Measurements from ENCODE around the gene BCAS1. TPM values are rescaled to one million over a fixed set of nuclear protein-coding genes. Genes with fewer than 3 reads are reported as not detected.

The BCAS1 gene
- total RNA-seq, 5 donors from 2014 or later (not counting 1 experiment from before 2014, with no cell fraction given): 0.26 to 0.76 (median 0.51) TPM; not detected in 1

DNA sequence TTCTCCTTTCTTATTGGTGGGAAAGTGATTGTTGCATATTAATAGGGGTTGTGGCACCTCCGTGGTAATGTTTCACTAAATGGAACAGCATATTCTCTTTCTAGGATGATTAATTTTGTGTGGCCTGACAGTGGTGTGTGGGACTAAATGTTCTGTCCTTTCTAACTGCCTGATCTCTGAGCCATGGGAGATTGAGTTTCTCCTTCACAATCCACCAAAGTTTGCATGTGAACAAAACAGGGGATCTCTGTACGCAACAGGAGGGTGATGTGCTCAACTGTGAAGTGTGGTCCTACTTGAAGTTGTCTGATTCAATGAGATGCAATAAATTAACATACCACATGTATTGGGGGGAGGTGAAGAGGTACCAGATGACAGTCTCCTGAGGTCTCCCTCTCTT lies 19.3 kb downstream of the BCAS1 start:
- ChIA-PET CTCF (interaction anchor here in 1 of 2 donors (0.6 kb wide), 1 partner anchor 585 kb away, joined by 3 read pairs; no protein-coding TSS in a partner anchor), POLR2A (no interaction called here)
- Mint-ChIP-seq H3K36me3 (no peaks in the 10 kb centered on the region), H3K4me1 (peaks cover 0 to 10% (median 6%) of the 10 kb centered on the region in 3 donors), H3K9me3 (no peaks in the 10 kb centered on the region), H3K27me3 (peaks cover 7 to 19% of the 10 kb centered on the region in 2 donors), H3K27ac (no peak overlapping the region), H3K4me3 (no peak overlapping the region)
- no peak for ATAC-seq (replicated peaks in 1 of 4)
- no peak for DNase-seq
- 83% methylated on average over 1 of the region's 2 CpGs for WGBS (ENCODE audit: insufficient coverage)
- no peaks in the 10 kb centered on the region for H3K9me3 ChIP-seq
- H3K36me3 ChIP-seq (ENCODE audit: control insufficient read depth in 2 of 2, extremely low read depth in 1 of 2, insufficient read depth in 1 of 2, low read length in 1 of 2): no peaks in the 10 kb centered on the region
- H3K4me1 ChIP-seq (ENCODE audit: control insufficient read depth in 1 of 2, extremely low read depth in 1 of 2, insufficient read depth in 2 of 2, low read length in 2 of 2): no peaks in the 10 kb centered on the region
- no peak overlapping the region for H3K4me3 ChIP-seq (ENCODE audit: control insufficient read depth in 1 of 2, extremely low read depth in 1 of 2, low read length in 1 of 2)
- H3K27me3 ChIP-seq (replicated peaks in 1 of 2; ENCODE audit: control insufficient read depth in 2 of 2, extremely low read depth in 1 of 2, insufficient read depth in 2 of 2, low read length in 1 of 2): peaks cover 0 to 2% of the 10 kb centered on the region in 2 experiments
- no peak overlapping the region for H3K27ac ChIP-seq (ENCODE audit: low read length)

DNA sequence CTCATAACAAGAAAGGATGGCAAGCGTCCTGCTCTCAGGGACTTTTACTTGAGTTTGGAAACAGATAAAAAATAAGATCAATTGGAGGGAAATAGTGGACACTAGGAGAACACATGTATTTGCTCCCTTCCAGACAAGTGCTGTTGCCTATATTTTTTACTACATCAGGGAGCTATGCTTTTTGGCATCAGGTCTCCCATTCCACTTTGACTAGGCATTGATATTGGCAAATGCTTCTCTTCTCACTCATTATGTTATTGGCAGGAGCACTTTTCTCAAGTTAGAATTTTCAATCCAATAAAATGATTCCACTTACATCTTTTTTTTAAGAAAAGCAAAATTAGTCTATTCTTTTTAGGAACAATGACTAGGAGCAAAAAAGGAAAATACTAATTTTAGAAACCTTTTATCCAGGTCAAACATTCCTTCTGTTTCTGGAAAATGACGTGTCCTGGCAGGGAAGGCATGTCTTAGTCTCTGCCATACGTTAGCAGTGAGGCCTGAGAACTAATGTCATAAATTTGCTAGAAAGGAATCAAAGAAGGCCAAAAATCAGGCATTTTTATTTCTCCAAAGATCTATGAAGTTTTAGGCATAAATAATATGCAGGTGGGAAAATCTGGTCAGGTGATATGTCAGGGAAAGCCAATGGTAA lies 21.4 kb downstream of the BCAS1 start:
- ChIA-PET POLR2A (no interaction called here), CTCF (no interaction called here)
- no peak overlapping the region for H3K4me3 Mint-ChIP-seq
- no peak overlapping the region for H3K27ac Mint-ChIP-seq
- Histone ChIP-seq H3K27me3 (replicated peaks in 1 of 2; ENCODE audit: control insufficient read depth in 2 of 2, extremely low read depth in 1 of 2, insufficient read depth in 2 of 2, low read length in 1 of 2) (peaks cover 0 to 2% of the 10 kb centered on the region in 2 experiments), H3K4me1 (ENCODE audit: control insufficient read depth in 1 of 2, extremely low read depth in 1 of 2, insufficient read depth in 2 of 2, low read length in 2 of 2) (no peaks in the 10 kb centered on the region), H3K9me3 (no peaks in the 10 kb centered on the region), H3K36me3 (ENCODE audit: control insufficient read depth in 2 of 2, extremely low read depth in 1 of 2, insufficient read depth in 1 of 2, low read length in 1 of 2) (no peaks in the 10 kb centered on the region), H3K4me3 (ENCODE audit: control insufficient read depth in 1 of 2, extremely low read depth in 1 of 2, low read length in 1 of 2) (no peak overlapping the region), H3K27ac (ENCODE audit: low read length) (no peak overlapping the region)
- peaks cover 0 to 10% (median 6%) of the 10 kb centered on the region in 3 donors for H3K4me1 Mint-ChIP-seq
- no peak for DNase-seq
- WGBS (ENCODE audit: insufficient coverage): 60% methylated on average over 3 of the region's 3 CpGs
- no peak for ATAC-seq (replicated peaks in 1 of 4)
- peaks cover 7 to 19% of the 10 kb centered on the region in 2 donors for H3K27me3 Mint-ChIP-seq
- H3K9me3 Mint-ChIP-seq: no peaks in the 10 kb centered on the region
- H3K36me3 Mint-ChIP-seq: no peaks in the 10 kb centered on the region

DNA sequence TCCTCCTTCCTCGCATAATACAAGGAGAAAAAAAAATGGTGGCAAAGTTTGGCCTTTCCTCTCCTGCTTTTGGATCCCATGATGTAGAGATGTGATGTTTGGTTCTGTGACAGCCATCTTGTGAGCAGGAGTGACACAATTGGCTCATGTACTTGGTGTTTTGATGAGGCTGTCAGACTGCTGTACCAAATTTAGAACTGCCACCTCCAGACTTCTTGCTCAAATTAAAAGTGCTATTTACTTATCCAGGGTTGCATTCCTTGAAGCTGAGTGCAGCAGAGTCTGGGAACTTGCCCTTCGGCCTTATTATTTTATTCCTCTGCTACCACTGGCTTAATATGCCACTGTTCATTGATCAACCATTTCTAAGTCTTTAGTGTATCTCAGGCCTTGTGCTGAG lies 21.9 kb downstream of the BCAS1 start:
- H3K27me3 ChIP-seq (replicated peaks in 1 of 2; ENCODE audit: control insufficient read depth in 2 of 2, extremely low read depth in 1 of 2, insufficient read depth in 2 of 2, low read length in 1 of 2): peaks cover 0 to 2% of the 10 kb centered on the region in 2 experiments
- POLR2A ChIA-PET: no interaction called here
- H3K27me3 Mint-ChIP-seq: peaks cover 7 to 15% of the 10 kb centered on the region in 2 donors
- no peaks in the 10 kb centered on the region for H3K36me3 ChIP-seq (ENCODE audit: control insufficient read depth in 2 of 2, extremely low read depth in 1 of 2, insufficient read depth in 1 of 2, low read length in 1 of 2)
- no peak overlapping the region for H3K4me3 Mint-ChIP-seq
- peaks cover 0 to 10% (median 6%) of the 10 kb centered on the region in 3 donors for H3K4me1 Mint-ChIP-seq
- no peaks in the 10 kb centered on the region for H3K36me3 Mint-ChIP-seq
- 100% methylated on average over 1 of the region's 2 CpGs for WGBS (ENCODE audit: insufficient coverage)
- no peak overlapping the region for H3K27ac Mint-ChIP-seq
- no peak overlapping the region for H3K27ac ChIP-seq (ENCODE audit: low read length)
- CTCF ChIA-PET: no interaction called here
- DNase-seq: no peak
- no peaks in the 10 kb centered on the region for H3K9me3 ChIP-seq
- no peaks in the 10 kb centered on the region for H3K9me3 Mint-ChIP-seq
- no peaks in the 10 kb centered on the region for H3K4me1 ChIP-seq (ENCODE audit: control insufficient read depth in 1 of 2, extremely low read depth in 1 of 2, insufficient read depth in 2 of 2, low read length in 2 of 2)
- no peak for ATAC-seq (replicated peaks in 1 of 4)
- no peak overlapping the region for H3K4me3 ChIP-seq (ENCODE audit: control insufficient read depth in 1 of 2, extremely low read depth in 1 of 2, low read length in 1 of 2)

DNA sequence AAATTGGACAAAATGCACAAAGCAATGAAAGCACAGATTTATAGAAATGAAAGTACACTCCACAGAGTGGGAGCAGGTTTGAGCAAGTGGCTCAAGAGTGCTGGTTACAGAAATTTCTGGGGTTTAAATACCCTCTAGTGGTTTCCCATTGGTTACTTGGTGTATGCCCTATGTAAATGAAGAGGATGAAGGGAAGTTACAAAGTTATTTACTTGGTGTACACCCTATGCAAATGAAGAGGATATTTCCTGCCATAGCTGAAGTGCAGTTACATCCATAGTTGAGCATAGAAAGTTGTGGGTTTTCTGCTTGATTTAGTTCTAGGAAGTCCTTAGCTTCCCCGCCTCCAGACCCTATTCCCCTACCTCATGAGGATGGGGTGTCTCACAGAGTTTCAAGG lies 22.7 kb downstream of the BCAS1 start:
- CTCF ChIA-PET: interaction anchor here in 1 of 2 donors (0.6 kb wide), 1 partner anchor 11 kb away, joined by 4 read pairs; no protein-coding TSS in a partner anchor
- H3K27me3 ChIP-seq (replicated peaks in 1 of 2; ENCODE audit: control insufficient read depth in 2 of 2, extremely low read depth in 1 of 2, insufficient read depth in 2 of 2, low read length in 1 of 2): peaks cover 0 to 2% of the 10 kb centered on the region in 2 experiments
- H3K4me1 ChIP-seq (ENCODE audit: control insufficient read depth in 1 of 2, extremely low read depth in 1 of 2, insufficient read depth in 2 of 2, low read length in 2 of 2): no peaks in the 10 kb centered on the region
- H3K4me1 Mint-ChIP-seq: peaks cover 0 to 10% (median 6%) of the 10 kb centered on the region in 3 donors
- H3K27ac ChIP-seq (ENCODE audit: low read length): no peak overlapping the region
- H3K9me3 Mint-ChIP-seq: no peaks in the 10 kb centered on the region
- no peak for ATAC-seq (replicated peaks in 1 of 4)
- POLR2A ChIA-PET: interaction anchor here in 1 of 2 donors (0.5 kb wide), 1 partner anchor 333 kb away, joined by 9 read pairs; no protein-coding TSS in a partner anchor
- no peaks in the 10 kb centered on the region for H3K9me3 ChIP-seq
- no peak overlapping the region for H3K4me3 ChIP-seq (ENCODE audit: control insufficient read depth in 1 of 2, extremely low read depth in 1 of 2, low read length in 1 of 2)
- no CpG with 5 or more reads among the region's 1 CpG for WGBS (ENCODE audit: insufficient coverage)
- no peaks in the 10 kb centered on the region for H3K36me3 Mint-ChIP-seq
- H3K27ac Mint-ChIP-seq: no peak overlapping the region
- H3K4me3 Mint-ChIP-seq: no peak overlapping the region
- H3K27me3 Mint-ChIP-seq: peaks cover 5 to 15% of the 10 kb centered on the region in 2 donors
- no peak for DNase-seq
- H3K36me3 ChIP-seq (ENCODE audit: control insufficient read depth in 2 of 2, extremely low read depth in 1 of 2, insufficient read depth in 1 of 2, low read length in 1 of 2): no peaks in the 10 kb centered on the region

DNA sequence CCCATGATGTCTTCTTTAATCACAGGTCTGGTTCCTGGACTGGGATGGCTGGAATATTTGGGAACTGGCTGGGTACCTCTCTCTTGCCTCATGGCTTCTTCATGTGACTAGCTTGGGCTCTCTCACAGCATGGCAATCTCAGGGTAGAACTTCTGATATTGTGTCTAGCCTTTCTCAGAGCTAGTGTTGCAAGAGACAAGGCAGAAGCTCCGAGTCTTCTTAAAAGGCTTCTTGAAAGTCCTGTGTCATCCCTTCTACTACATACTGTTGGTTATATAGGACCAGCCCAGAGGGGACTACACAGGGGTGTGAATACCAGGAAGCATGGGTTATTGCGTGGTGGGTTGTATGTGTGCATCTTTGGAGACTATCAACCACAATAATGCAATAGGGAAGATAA lies 23.3 kb downstream of the BCAS1 start:
- Histone ChIP-seq H3K4me1 (ENCODE audit: control insufficient read depth in 1 of 2, extremely low read depth in 1 of 2, insufficient read depth in 2 of 2, low read length in 2 of 2) (no peaks in the 10 kb centered on the region), H3K4me3 (ENCODE audit: control insufficient read depth in 1 of 2, extremely low read depth in 1 of 2, low read length in 1 of 2) (no peak overlapping the region), H3K36me3 (ENCODE audit: control insufficient read depth in 2 of 2, extremely low read depth in 1 of 2, insufficient read depth in 1 of 2, low read length in 1 of 2) (no peaks in the 10 kb centered on the region), H3K27me3 (replicated peaks in 1 of 2; ENCODE audit: control insufficient read depth in 2 of 2, extremely low read depth in 1 of 2, insufficient read depth in 2 of 2, low read length in 1 of 2) (no peaks in the 10 kb centered on the region), H3K27ac (ENCODE audit: low read length) (no peak overlapping the region), H3K9me3 (no peaks in the 10 kb centered on the region)
- DNase-seq (no peak), ATAC-seq (replicated peaks in 1 of 4) (no peak)
- Mint-ChIP-seq H3K27ac (no peak overlapping the region), H3K4me3 (no peak overlapping the region), H3K36me3 (no peaks in the 10 kb centered on the region), H3K4me1 (peaks cover 0 to 10% (median 6%) of the 10 kb centered on the region in 3 donors), H3K27me3 (peaks cover 5 to 15% of the 10 kb centered on the region in 2 donors), H3K9me3 (no peaks in the 10 kb centered on the region)
- CTCF ChIA-PET: interaction anchor here in 1 of 2 donors (0.7 kb wide), 1 partner anchor 162 kb away, joined by 3 read pairs; no protein-coding TSS in a partner anchor
- no CpG with 5 or more reads among the region's 2 CpGs for WGBS (ENCODE audit: insufficient coverage)
- POLR2A ChIA-PET: no interaction called here

DNA sequence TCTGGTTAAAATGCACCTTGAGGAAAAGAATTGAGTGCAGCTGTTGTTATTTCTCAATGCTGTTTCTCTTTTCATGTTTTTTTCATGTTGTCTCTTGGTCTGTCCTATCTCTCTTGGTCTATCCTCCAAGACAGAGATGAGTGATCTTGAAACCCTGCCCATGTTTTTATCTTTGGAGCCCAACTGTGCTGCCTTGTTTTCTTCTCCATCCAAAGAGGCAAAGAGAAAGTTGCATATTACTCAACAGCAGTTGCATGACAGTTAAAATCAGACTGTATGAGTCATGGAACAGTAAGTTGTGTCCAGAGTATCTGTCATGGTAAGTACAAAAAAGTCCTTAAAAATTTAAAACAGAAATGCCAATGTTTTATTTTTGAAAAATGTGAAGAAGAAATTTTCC lies 26.2 kb downstream of the BCAS1 start:
- no peak for ATAC-seq (replicated peaks in 1 of 4)
- H3K27ac Mint-ChIP-seq: no peak overlapping the region

More for the DNA sequence above, 26.2 kb downstream of the BCAS1 start:
- Histone ChIP-seq H3K4me3 (ENCODE audit: control insufficient read depth in 1 of 2, extremely low read depth in 1 of 2, low read length in 1 of 2) (no peak overlapping the region), H3K4me1 (ENCODE audit: control insufficient read depth in 1 of 2, extremely low read depth in 1 of 2, insufficient read depth in 2 of 2, low read length in 2 of 2) (no peaks in the 10 kb centered on the region), H3K9me3 (no peaks in the 10 kb centered on the region), H3K36me3 (ENCODE audit: control insufficient read depth in 2 of 2, extremely low read depth in 1 of 2, insufficient read depth in 1 of 2, low read length in 1 of 2) (no peaks in the 10 kb centered on the region), H3K27me3 (replicated peaks in 1 of 2; ENCODE audit: control insufficient read depth in 2 of 2, extremely low read depth in 1 of 2, insufficient read depth in 2 of 2, low read length in 1 of 2) (no peaks in the 10 kb centered on the region), H3K27ac (ENCODE audit: low read length) (no peak overlapping the region)
- CTCF ChIA-PET: no interaction called here
- no peaks in the 10 kb centered on the region for H3K9me3 Mint-ChIP-seq
- H3K4me1 Mint-ChIP-seq: peaks cover 0 to 10% (median 6%) of the 10 kb centered on the region in 3 donors
- H3K36me3 Mint-ChIP-seq: no peaks in the 10 kb centered on the region
- POLR2A ChIA-PET: interaction anchor here in 1 of 2 donors (0.7 kb wide), 1 partner anchor 542 kb away, joined by 3 read pairs; no protein-coding TSS in a partner anchor
- no peak for DNase-seq
- no peak overlapping the region for H3K4me3 Mint-ChIP-seq
- peaks cover under 1 to 16% of the 10 kb centered on the region in 2 donors for H3K27me3 Mint-ChIP-seq

Measured in T-cell (primary cell).